Fibroblast of peridontal ligament (primary cell): ENCODE measurements around the gene MEGF9.
"Not testable (repeated sequence)": the region's sequence is repeated elsewhere in the genome, so short reads cannot be mapped to it uniquely, and the experiment has no call there.

Source experiments
- DNase-seq: peaks from one replicate; pipeline ENCODE4 v3.0.0-alpha.2; 2010; ENCODE audit errors: extremely low read depth

Gene MEGF9

DNA sequence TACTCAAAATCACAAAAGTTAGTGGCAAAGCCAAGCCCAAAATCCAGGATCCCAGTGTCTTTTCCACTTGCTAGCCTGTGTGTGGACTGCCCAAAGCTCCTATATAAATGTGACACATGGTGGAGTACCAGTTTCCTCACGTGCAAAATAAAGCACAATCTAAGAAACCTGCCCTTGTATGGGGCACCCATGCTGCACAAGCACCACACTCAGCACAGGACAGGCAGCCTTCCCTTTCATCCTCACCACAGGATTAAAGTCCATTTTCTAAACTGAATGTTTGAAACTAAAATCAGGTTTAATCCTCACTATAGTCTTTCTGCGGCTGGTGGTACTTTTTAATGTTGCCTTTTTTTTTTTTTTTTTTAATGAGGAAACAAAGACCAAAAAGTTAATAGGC, 139.8 kb downstream of the MEGF9 start:
- DNase-seq = no peak

DNA sequence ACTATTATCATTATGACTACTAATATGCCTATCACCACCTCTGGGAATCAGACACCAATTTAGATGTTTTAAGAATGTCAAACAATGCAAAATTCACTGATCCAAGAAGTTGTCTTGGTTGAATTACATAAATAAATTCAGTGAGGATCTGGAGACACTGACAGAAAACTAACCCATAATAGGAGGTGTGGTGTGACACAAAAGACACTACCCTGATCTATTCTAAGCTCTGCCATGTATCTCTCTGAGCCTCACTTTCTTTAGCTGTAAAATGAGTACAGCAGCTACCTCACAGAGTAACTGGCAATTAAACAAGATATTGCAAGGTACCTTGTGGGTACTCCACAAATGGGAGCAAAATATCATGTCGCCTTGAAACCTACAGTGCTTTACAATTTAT, 141.8 kb downstream of the MEGF9 start:
- no peak for DNase-seq

DNA sequence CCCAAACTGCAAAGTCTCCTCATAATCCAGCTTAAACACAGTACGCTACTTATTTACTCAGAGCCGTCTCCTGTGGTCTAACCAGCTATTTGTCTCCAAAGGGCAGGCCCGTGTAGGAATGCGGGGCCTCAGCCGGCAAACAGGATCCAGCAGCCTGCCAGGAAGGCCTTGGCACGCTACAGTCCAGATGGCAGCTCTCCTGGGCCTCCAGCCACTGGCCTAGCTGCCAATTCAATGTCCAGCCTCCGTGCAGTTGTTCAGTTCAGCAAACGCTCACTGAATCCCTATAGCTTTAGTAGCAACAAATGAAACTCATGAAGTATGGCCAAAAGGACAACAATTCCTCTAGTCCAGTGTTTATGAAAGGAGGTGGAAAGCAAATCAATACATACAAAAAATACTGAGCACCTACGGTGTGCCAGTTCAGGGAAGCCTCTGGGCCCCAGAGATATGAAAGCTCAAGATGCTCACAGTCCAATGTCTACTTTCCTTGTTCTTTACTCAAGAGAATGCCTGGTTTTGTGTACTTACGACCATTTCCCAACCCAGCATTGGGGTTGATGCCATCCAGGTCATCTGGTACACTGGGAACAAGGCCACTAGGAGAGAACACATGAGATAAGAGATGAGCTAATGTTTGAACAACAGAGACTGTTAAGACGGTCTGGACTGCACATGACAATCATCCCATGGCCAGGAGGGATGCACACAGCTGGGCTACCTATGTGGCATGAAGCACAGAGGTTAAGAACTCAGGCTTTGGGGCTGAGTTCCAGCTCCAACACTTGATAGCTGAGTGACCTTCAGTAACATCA, 142.6 kb downstream of the MEGF9 start:
- peak; percentile 91 for DNase-seq

DNA sequence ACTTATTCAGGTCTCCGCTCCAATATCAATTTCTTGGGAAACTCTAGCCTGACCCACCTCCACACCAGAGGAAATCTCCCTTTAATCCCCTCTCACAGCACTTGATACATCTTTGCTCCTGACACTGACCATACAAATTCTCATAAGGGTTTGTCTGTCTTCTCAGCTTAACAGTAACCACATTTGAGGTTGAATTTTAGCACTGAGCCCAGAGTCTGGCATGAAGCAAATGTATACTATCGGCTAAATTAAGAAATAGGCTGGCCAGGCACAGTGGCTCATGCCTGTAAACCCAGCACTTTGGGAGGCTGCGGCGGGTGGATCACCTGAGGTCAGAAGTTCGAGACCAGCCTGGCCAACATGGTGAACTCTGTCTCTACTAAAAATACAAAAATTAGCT, 144.0 kb downstream of the MEGF9 start:
- DNase-seq = no peak

DNA sequence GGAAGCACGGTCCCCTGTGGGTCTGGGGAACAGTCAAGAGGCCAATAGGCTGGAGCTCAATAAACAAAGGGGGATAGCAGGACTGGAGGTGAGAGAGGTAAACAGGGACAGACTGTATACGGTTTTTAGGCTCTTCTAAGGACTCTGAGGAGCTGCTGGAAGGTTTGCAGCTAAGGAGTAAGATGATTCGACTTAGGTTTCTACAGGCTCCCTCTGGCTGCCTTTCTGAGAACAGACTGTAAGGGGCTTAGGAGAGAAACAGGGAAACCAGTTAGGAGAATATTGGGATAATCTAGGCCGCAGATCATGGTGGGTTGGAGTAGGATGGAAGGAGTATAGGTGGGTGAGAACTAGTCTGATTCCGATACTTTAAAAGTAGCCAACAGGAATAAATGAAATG, 144.7 kb downstream of the MEGF9 start:
- peak; percentile 42 for DNase-seq

DNA sequence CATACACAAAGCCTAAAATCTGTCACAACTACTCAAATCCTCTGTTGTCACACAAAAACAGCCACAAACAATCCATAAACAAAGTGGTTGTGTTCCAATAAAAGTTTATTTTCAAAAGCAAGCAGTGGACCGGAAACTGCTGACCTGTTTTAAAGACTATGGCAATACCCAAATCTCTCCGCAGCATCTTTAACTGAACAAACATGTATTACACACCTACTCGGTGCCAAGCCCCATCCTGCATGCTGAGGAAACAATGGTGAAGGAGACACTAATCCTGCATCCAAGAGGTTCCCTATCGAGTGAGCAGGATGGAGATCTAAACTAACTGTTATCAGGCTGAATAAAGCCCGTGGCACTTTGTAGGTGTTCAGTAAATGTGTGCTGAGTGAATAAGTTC, 145.5 kb downstream of the MEGF9 start:
- no peak for DNase-seq

DNA sequence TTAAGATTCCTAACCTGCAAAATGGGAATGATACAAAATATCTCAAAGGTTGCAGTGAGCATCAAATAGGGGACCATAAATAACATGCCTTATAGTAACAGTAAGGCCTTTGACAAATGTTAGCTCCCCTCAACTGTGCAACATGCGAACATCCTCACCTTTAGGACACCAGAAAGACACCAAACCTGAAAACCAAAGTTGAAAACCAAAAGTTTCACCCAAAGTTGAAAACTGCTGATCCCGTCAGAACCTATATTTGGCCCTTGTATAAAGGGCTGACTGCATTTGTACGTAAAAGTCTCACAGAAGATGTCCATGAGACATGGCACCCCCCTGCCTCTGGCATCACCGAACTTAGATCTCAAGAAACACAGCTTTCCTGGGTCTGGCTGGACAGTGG, 146.4 kb downstream of the MEGF9 start:
- DNase-seq = no peak

DNA sequence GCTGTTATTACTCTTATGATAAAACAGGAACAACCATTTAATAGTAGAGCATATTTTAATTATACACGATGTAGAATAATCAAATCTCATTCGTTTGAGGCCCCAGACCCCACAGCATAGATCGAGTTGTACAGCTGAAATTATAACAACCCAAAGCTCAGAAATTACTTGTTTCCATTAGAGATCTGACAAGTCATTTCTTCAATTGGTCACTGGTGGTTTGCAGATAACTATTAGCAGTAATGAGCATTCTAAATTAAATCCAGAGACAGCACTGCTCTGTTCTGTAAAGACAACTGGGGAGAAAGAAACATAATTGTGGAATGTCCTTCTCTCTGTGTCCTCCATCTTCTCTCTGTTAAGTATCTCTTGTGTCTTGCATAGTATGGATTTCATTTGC, 147.2 kb downstream of the MEGF9 start:
- DNase-seq = no peak

DNA sequence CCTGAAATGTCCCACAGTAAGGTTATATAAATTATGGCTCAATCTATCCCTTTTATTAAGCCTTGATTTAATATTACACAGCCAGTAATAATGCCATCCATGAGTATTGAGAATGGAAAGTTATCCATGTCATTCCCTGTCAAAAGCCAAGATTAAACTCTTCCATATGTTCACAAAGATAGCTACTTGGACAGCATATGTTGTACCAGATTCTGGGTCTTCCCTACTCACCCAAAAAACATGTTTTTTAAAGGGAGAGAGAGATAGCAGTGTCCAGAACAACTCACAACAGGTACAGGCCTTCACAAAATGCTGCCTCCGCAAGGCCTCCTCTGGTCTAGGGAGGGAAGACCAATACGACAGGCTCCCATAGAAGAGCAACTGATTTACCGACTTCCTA, 149.7 kb downstream of the MEGF9 start:
- no peak for DNase-seq

DNA sequence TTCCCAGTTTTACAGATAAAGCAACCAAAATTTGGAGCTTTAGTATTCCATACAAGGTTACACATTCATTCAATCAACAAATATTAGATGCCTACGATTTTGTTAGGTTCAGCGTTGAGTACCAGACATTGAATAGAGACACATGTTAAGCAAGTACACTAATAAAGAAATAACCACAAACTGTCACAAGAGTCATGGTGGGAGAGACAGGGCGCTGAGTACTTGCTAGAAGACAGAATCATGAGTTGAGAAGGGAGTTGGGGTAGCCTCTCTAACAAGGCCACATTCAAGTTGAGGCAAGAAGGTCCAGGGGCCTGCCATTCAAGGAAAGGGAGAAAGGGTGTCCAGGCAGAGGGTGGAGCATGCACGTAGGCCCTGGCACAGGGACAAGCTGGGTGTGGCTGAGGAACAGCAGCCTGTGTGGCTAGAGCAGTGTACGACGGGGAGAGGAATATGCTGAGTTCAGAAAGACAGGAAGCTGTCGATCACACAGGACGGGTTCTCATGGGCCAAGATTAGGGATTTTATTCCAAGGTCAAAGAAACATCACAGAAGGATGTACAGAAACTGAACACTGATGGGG, 151.3 kb downstream of the MEGF9 start:
- no peak for DNase-seq

DNA sequence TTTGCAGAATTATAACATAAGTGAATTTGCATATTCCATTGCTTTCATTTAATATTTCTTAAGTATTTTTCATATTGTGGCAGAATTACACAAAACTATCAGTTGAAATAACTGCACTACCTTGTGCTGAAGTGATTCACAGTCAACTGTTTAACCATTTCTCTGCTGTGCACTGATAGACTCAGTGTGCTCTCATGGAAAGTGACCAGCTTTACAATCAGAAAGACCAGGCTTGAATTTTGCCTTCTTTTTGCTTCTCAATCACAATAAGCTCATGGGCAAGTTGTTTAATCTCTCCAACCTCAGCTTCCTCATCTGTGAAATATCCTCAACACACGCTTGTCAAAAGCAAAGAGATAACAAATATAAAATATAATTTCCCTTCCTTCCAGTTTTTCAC, 152.6 kb downstream of the MEGF9 start:
- no peak for DNase-seq

DNA sequence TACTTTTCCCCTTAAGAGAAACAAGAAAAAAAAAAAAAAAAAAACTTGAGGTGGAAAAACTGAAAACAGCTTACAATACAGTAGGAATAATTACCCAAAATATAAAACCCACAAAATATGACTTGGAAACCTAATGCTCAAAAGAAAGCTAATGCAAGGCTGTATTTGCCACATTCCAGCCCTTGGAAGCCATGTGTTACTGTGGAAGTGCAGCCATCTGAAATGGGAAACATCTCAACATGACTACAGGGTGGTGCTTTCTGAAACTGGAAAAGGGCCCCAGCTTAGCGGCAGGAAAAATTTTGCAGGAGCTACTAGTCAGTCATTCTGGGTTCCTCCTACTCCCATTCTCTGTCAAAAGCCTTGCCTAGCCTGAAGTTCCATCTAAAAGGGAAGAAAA, 154.7 kb downstream of the MEGF9 start:
- DNase-seq = peak; percentile 60

DNA sequence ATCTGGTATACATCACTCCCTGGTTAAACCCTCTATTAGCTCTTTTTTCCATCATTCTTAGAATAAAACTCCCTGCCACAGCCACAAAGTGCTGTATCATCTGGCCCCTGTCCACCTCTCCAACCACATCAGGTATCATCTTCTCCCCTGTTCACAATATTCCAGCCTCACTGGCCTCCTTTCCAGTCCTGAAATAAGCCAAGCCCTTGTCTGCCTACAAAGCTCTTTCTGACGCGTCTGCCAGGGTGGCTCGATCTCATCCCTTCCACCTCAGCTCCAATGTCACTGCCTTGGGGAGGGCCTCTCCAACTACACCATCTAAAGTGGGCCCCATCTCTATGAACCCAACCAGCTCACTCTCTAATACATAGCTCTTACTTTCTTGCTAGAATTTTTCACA, 155.8 kb downstream of the MEGF9 start:
- DNase-seq = no peak

DNA sequence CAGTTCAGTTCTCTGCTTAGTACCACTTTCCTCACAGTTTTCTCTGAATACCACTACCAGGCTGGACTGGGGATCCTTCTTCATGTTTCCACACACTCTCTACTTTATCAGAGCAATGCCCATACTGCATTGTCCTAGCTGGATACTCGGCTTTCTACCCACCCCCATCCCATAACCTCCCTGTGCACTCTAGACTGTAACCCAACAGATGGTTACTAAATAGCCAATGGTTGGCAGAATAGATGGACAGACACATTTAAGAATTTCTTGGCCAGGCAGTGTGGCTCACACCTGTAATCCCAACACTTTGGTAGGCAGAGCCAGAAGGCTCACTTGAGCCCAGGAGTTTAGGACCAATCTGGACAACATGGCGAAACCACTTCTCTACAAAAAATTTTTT, 157.1 kb downstream of the MEGF9 start:
- DNase-seq = no peak

DNA sequence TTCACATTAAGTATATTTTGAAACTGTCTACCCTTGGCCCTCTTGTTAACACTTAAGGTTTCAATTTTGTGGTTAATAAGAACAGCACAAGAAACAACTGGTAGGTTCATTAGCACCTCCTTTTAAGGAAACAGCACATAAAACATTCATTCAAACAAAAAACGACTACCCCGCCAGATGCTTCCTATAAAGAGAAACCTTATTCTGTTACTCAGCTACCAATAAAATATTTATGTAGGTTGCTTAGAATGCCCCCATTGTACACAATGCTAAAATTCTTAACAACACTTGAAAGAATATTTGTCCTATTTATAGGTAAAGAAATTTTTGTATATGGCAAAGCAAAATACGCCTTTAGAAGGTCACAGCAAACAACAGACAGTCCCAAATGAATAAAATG, 157.5 kb downstream of the MEGF9 start:
- no peak for DNase-seq

DNA sequence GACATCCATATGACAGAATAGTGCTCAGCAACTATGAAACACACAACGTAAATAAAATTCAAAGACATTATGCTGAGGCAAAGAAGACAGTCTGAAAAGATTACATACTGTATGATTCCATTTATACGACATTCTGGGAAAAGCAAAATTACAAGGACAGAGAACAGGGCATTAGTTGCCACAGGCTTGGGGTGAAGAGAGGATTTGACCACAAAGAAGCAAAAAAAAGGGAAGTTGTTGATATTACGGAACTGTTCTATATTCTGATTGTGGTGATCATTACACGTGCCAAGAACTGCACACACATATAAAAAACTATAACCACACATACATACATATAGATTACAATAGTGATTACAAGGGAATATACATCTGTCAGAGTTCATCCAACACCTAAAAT, 158.4 kb downstream of the MEGF9 start:
- DNase-seq = no peak

DNA sequence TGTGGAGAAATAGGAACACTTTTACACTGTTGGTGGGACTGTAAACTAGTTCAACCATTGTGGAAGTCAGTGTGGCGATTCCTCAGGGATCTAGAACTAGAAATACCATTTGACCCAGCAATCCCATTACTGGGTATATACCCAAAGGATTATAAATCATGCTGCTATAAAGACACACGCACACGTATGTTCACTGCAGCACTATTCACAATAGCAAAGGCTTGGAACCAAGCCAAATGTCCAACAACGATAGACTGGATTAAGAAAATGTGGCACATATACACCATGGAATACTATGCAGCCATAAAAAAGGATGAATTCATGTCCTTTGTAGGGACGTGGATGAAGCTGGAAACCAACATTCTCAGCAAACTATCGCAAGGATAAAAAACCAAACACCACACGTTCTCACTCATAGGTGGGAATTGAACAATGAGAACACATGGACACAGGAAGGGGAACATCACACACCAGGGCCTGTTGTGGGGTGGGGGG, 162.0 kb downstream of the MEGF9 start:
- not testable (repeated sequence) for DNase-seq
